T-helper 2 cell (primary cell): ENCODE results near the gene AFG3L2.
"Not testable (repeated sequence)": the region's sequence is repeated elsewhere in the genome, so short reads cannot be mapped to it uniquely, and the experiment has no call there.

Experiments
- DNase-seq, 5 experiments: peaks; one replicate each; pipeline versions ENCODE4 v3.0.0 to v3.0.0-alpha.2; 2012 to 2022

Gene AFG3L2

GRCh38 chr18:12394428-12394827 lies 17.4 kb upstream of the AFG3L2 start:
- no peak for DNase-seq

- DNase-seq: no peak
Observed at GRCh38 chr18:12393998-12394397, 17.0 kb upstream of the AFG3L2 start.

DNA sequence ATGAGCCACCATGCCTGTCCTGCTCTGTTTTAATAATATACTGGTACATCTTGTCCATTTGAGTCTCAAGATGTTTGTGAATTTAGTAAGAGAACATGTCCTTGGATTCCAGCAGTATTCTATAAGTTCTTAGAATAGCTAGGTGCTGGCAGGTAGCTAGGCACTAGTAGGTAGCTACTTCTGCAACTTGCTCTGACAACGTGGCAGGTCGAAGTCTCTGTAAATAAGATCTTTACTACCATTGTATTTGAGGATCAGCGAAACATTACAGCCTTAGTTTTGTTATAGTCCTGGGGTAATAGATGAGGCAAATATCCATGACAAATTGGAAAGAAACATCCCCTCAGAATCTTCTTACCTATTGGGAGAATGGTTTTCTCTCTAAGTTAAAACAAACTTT lies 16.5 kb upstream of the AFG3L2 start:
- DNase-seq: no peak

DNA sequence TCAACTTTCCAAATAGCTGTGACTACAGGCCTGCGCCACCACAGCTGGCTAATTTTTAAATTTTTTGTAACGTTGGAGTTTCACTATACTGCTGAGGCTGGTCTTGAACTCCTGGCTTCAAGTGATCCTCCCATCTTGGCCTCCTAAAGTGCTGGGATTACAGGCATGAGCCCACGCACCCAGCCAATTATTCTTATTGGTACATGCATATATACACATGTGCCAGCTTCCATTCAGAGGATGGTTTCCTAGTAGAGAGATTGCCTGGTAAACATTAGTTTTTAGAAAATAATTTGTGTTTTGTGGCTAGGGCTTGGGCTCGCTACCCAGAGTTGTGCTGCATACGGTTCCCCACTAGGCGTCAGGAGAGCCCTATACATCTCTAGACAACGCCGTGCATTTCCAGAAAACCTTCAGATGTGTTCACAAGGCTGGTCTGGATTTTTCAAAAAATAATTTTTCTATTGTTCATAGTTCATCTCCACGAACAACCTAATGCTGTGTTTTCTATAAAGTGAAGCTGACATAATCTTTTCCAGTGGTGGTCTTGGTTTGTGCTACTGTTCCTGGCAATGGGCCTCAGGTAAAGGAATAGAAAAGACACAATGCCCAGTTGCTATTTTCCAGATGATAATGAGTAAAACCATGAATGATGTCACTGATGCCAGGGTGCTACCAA lies 14.6 kb upstream of the AFG3L2 start:
- peak in 2 of 5 experiments; percentile 24 to 66 for DNase-seq

DNA sequence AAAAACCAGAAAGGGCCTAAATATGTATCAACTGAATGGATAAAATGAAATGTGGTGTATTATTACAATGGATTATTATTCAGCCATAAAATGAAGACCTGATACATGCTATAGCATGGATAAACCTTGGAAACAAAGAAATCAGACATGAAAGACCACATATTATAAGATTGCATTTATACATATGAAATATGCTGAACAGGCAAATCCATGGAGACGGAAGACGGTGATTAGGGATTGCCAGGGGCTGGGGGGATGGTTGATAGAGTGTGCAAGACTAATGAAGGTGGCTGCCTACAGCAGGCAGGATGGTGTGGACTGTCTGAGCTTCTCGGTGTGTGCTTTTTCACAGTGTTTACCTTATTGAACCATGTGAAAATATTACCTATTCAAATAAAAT lies 11.4 kb upstream of the AFG3L2 start:
- no peak for DNase-seq

DNA sequence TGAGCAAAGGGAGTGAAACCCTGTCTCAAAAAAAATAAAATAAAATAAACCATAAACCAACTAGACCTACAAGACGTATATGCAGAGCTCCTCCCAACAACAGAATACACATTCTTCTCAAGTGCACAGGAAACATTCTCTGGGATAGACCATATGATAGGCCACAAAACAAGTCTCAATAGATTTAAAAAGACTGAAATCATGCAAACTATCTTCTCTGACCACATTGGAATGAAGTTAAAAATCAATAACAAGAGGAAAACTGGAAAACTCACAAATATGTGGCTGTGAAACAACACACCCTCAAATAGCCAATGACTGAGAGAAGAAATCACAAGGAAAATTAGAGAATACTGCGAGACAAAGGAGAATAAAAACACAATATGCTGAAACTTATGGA lies 7.2 kb upstream of the AFG3L2 start:
- DNase-seq: no peak

DNA sequence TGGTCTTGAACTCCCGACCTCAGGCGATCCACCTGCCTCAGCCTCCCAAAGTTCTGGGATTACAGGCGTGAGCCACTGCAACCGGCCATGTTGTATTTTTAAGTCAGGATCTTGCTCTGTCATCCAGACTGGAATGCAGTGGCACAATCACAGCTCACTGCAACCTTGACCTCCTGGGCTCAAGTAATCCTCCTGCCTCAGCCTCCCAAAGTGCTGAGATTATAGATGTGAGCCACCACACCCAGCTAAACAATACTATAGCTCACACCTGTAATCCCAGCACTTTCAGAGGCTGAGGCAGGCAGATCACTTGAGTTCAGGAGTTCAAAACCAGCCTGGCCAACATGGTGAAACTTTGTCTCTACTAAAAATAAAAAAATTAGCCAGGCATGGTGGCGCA lies 6.7 kb upstream of the AFG3L2 start:
- DNase-seq: not testable (repeated sequence)

- not testable (repeated sequence) for DNase-seq
Observed at GRCh38 chr18:12382221-12382814, 5.3 kb upstream of the AFG3L2 start.

- not testable (repeated sequence) for DNase-seq
Observed at GRCh38 chr18:12378198-12378558, 1.2 kb upstream of the AFG3L2 start.

DNA sequence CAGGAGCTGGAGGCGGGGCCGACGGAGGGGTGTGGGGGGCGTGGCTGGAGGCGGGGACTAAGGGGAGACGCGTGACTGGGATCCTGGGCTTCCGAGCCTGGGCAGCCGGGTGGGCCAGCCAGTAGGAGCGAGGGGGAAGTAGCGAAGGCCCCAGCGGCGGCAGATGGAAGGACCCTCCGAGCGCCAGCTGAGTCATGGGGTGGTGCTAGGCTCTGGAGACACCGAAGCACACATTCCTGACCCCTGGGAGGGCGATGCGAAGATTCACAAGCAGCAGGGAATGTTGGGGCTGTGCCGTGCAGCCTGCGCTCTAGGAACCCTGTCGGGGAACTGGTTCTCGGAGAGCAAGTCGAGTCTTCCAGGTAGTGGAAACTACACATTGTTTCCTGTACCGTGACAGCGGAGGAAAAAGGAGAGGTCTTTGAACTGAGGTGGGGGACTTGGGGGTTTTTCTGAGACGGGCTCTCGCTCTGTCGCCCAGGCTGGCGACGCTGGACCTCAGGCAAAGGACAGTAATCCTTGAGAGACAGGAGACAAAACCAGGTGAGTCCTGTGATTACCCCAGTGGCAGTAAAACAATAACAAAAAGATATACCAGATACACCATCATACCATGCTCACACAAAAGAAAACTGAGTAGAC lies 650 bp upstream of the AFG3L2 start:
- DNase-seq: no peak

GRCh38 chr18:12376034-12376753 lies 833 bp downstream of the AFG3L2 start:
- peak in 1 of 5 experiments; percentile 54 for DNase-seq

GRCh38 chr18:12374401-12374800 lies 2.6 kb downstream of the AFG3L2 start:
- peak in 1 of 5 experiments; percentile 29 for DNase-seq

DNA sequence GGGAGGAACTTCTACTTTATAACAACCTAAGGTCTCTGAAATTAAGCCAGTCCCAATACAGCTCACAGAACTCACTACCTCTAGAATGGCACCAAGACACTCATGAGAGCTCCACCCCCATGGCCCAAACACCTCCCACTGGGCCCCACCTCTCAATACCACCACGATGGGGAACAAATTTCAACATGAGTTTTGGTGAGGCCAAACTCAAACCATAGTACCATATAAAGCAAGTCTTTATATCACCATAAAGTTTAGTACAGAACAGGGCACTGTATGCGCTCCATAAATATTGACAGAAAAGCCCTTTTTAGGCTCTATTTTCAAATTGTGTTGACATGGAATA lies 3.3 kb downstream of the AFG3L2 start:
- no peak for DNase-seq

GRCh38 chr18:12373116-12373770 lies 3.8 kb downstream of the AFG3L2 start:
- DNase-seq: peak in 1 of 5 experiments; percentile 49

GRCh38 chr18:12372406-12372805 lies 4.6 kb downstream of the AFG3L2 start:
- peak in 1 of 5 experiments; percentile 66 for DNase-seq

DNA sequence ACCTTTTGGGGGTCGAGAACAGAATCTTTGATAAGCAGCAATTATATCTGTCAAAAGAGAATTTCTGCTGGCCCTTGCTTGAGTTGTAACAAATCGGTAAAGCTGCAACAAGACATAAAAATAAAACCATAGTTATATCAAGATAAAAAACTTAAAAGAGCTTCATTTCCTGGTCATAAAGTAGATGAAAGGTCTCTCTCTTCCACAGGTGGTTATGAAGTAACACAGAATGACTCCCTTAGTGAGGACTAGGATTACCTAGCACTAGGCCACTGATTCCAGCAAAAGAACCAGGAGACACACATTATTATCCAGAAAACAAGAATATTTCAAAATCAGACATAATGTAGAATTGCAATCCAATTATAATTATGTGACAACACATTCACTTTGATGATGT lies 5.4 kb downstream of the AFG3L2 start:
- no peak for DNase-seq

- DNase-seq: no peak
Observed at GRCh38 chr18:12369211-12369610, 7.8 kb downstream of the AFG3L2 start.

GRCh38 chr18:12366784-12367183 lies 10.2 kb downstream of the AFG3L2 start:
- no peak for DNase-seq

DNA sequence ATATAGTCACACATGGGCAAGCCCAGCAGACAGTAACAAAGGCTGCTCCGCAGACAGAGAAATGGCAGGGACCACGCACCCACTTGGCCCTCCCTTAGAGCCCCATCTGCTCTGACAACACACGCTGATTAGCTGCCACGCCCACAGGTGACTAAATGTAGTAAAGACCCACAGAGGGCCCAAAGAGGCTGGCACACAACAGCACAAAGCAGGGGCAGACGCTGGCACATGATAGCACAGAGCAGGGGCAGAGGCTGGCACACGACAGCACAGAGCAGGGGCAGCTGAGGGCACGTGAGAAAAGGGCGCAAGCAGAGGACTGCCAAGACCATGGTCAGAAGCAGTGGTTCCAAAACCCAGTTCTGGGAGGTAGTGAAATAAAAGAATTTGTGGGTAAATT lies 10.6 kb downstream of the AFG3L2 start:
- no peak for DNase-seq

GRCh38 chr18:12362473-12363174 lies 14.4 kb downstream of the AFG3L2 start:
- no peak for DNase-seq

DNA sequence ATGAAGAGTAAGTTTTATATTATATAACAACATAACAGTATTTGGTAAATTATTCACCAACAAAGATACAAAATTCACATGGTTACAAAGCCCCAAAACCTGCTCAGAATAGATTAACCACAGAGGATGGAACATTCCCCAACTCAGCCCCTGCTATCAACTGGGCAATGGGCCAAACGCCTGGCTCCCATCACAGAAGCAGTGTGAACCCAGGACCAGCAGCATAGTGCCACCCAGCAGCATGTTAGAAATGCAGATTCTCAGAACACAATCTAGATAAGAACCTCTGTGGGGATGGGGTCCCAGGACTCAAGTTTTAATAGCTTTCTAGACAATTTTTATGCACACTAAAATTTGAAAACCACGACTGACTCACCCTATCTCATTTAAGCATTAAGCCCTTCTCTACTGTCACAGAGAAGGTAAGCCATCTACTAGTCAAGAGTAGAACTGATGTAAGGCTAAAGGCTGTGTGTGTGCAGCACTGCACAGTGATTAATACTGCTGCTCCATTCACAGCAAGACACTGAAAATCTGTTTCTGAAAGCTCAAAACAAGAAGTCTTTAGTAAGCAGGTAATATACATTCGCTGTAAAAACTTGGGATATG lies 15.2 kb downstream of the AFG3L2 start:
- DNase-seq: no peak

DNA sequence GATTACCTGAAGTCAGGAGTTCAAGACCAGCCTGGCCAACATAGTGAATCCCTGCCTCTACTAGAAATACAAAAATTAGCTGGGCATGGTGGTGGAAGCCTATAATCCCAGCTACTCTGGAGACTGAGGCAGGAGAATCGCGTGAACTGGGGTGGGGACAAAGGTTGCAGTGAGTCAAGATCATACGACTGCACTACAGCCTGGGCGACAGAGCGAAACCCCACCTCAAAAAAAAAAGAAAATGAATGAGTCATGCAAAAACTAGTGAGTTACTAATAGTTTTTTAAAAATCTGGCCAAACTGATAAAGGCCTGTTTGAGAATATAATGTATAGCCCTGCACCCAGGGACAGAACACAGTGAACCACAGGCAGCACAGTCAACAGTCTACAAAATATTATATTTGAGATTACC lies 17.5 kb downstream of the AFG3L2 start:
- DNase-seq: no peak
